Smooth muscle cell (in vitro differentiated cells): ENCODE measurements around the gene CARS1. TPM values are rescaled to one million over a fixed set of nuclear protein-coding genes. Genes with fewer than 3 reads are reported as not detected.

Experiments
- DNase-seq: peaks from one replicate; lab custom pipeline; 2025; ENCODE audit not compliant: unreplicated experiment; lab: John Stamatoyannopoulos, UW
- H2AFZ ChIP-seq: fragments of 200-600 bp; sonication (generic); 2 replicates; pipeline ENCODE4 v1.6.0; 2016; ENCODE audit warnings: antibody characterized with exemption, low read depth, mild to moderate bottlenecking
- H3F3A ChIP-seq: fragments of 200-600 bp; sonication (generic); 2 replicates; pipeline ENCODE4 v1.6.0; 2017; ENCODE audit warnings: antibody characterized with exemption, low read depth
- H3K27ac ChIP-seq: fragments of 200-600 bp; sonication (generic); 2 replicates; pipeline ENCODE4 v1.5.1; 2016; ENCODE audit warnings: low read depth, mild to moderate bottlenecking
- H3K27me3 ChIP-seq: fragments of 200-600 bp; sonication (generic); 2 replicates; pipeline ENCODE4 v1.6.1; 2016; ENCODE audit warnings: low read depth, mild to moderate bottlenecking
- H3K36me3 ChIP-seq: fragments of 200-600 bp; sonication (generic); 2 replicates; pipeline ENCODE4 v1.5.1; 2016; ENCODE audit warnings: low read depth
- H3K4me1 ChIP-seq: fragments of 200-600 bp; sonication (generic); 2 replicates; pipeline ENCODE4 v1.5.1; 2016; ENCODE audit warnings: low read depth
- H3K4me2 ChIP-seq: fragments of 200-600 bp; sonication (generic); 2 replicates; pipeline ENCODE4 v1.6.0; 2016; ENCODE audit warnings: mild to moderate bottlenecking
- H3K4me3 ChIP-seq: fragments of 200-600 bp; sonication (generic); 2 replicates; pipeline ENCODE4 v1.5.1; 2016; ENCODE audit warnings: mild to moderate bottlenecking
- H3K79me2 ChIP-seq: fragments of 200-600 bp; sonication (generic); 2 replicates; pipeline ENCODE4 v1.6.0; 2016; ENCODE audit warnings: low read depth, mild to moderate bottlenecking
- H3K9ac ChIP-seq: fragments of 200-600 bp; sonication (generic); 2 replicates; pipeline ENCODE4 v1.6.0; 2016; ENCODE audit warnings: low read depth
- H3K9me3 ChIP-seq: fragments of 200-600 bp; sonication (generic); replicated peaks from 2 replicates; pipeline ENCODE4 v1.5.1; 2016; ENCODE audit warnings: low read depth
- H4K20me1 ChIP-seq: fragments of 200-600 bp; sonication (generic); 2 replicates; pipeline ENCODE4 v1.6.0; 2016; ENCODE audit warnings: low read depth
- WGBS: methylation state at CpG from one replicate; pipeline ENCODE4 v1.1.7; 2016; ENCODE audit warnings: low lambda C conversion rate; 5-methylcytosine and 5-hydroxymethylcytosine counted together
- polyA plus RNA-seq: library from polyadenylated mRNA; unstranded; fragments of >200 nt; fragmentation: Nextera tagmentation; extraction: Ambion mirVana; gene quantifications from 2 replicates; pipeline ENCODE4 v1.2.1, GENCODE V29; 2016
- total RNA-seq: library from RNA; depleted of rRNA; stranded (reverse); fragments of >200 nt; gene quantifications from 2 replicates; pipeline ENCODE4 v1.2.3, GENCODE V29; 2014
- TF ChIP-seq, protein P1 (sequence below): fragments of 200-600 bp; sonication (generic); IDR thresholded peaks from 2 replicates; pipeline ENCODE4 v1.5.1; 2017; ENCODE audit warnings: borderline replicate concordance, mild to moderate bottlenecking, antibody characterized with exemption; ENCODE audit not compliant: insufficient read depth, poor library complexity, severe bottlenecking

Gene CARS1
- total and polyA plus RNA-seq, 2 experiments from 2014 or later, result 51.7 to 61.6 TPM

DNA sequence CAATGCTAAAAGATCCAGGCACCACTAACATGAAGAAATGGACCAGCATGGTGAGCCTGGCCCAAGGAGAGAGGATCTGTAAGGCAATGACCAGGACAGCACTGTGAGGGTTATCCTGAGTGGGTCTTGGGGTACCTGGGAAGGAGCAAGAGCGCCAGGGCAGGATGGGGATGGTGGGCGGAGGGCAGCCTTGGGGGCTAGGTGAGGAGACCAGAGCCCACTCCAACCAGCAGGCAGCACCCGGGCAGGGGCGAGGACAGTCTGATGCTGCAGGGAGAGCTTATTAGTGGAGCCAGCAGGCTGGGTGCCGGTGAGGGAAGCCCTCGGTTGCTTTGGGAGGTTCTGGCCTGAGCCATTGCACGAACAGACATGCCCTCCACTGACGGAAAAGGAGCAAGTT is 54.4 kb downstream of the CARS1 start:
- TF ChIP-seq, protein P1, sequence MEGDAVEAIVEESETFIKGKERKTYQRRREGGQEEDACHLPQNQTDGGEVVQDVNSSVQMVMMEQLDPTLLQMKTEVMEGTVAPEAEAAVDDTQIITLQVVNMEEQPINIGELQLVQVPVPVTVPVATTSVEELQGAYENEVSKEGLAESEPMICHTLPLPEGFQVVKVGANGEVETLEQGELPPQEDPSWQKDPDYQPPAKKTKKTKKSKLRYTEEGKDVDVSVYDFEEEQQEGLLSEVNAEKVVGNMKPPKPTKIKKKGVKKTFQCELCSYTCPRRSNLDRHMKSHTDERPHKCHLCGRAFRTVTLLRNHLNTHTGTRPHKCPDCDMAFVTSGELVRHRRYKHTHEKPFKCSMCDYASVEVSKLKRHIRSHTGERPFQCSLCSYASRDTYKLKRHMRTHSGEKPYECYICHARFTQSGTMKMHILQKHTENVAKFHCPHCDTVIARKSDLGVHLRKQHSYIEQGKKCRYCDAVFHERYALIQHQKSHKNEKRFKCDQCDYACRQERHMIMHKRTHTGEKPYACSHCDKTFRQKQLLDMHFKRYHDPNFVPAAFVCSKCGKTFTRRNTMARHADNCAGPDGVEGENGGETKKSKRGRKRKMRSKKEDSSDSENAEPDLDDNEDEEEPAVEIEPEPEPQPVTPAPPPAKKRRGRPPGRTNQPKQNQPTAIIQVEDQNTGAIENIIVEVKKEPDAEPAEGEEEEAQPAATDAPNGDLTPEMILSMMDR, result no peak
- Histone ChIP-seq H3K9ac (no peak overlapping the region), H3K4me2 (no peak overlapping the region), H3K27ac (no peak overlapping the region), H3K4me1 (peaks cover 8% of the 10 kb centered on the region), H3K36me3 (no peaks in the 10 kb centered on the region), H2AFZ (no peak overlapping the region), H4K20me1 (no peaks in the 10 kb centered on the region), H3K79me2 (no peaks in the 10 kb centered on the region), H3K9me3 (no peaks in the 10 kb centered on the region), H3F3A (no peaks in the 10 kb centered on the region), H3K27me3 (no peaks in the 10 kb centered on the region), H3K4me3 (no peak overlapping the region)
- no peak for DNase-seq
- 93% methylated on average over 8 of the region's 8 CpGs for WGBS

DNA sequence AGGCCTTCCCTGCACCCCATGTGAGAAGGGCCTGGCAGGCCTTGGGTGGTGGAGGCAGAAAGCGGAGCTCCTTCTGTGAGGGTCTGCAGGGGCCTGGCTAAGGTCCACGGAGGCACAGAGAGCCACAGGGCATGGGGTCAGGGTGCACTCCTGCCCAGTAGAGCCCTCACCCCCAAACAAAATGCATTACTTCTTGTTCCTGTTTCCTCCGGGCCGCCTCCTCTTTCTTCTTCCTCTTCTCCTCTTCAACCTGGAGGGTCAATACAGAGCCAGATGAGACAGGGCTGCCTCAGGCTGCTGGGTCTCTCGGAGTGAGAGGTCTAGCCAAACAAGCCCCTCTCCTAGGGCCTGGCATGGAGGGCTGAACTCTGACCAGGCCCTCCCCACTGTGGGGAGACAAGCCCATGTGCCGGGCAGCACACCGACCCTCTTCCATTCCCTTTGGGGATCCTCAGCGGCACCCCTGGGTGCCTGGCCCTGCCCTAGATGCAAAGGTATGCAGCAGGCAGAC is 54.8 kb downstream of the CARS1 start:
- Histone ChIP-seq H3K27me3 (no peaks in the 10 kb centered on the region), H3K4me1 (peaks cover 8% of the 10 kb centered on the region), H3K79me2 (no peaks in the 10 kb centered on the region), H4K20me1 (no peaks in the 10 kb centered on the region), H3K36me3 (no peaks in the 10 kb centered on the region), H3K27ac (no peak overlapping the region), H3F3A (no peaks in the 10 kb centered on the region), H3K4me3 (no peak overlapping the region), H3K9me3 (no peaks in the 10 kb centered on the region), H3K9ac (no peak overlapping the region), H2AFZ (no peak overlapping the region), H3K4me2 (no peak overlapping the region)
- TF ChIP-seq, protein P1, result no peak
- no peak for DNase-seq
- 98% methylated on average over 8 of the region's 8 CpGs for WGBS

DNA sequence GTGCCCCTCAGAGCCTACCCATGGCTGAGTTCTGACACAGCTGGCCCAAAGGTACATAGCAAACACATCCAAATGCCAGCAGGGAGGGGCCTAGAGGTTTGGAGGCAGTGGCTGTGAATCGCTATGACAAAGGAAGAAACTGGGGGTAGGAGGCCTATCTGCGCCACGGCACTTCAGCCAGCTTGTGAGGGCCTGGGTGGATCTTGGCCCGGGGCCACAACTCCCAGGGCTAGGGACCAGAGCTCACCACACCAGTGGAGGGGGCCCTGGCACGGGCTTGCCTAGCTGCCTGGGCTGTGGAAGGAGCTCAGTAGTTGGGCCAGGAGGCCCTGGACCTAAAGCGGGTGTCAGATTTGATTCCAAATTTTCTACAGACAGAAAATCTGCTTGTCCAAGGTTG is 55.7 kb downstream of the CARS1 start:
- TF ChIP-seq, protein P1, result no peak
- Histone ChIP-seq H3K36me3 (no peaks in the 10 kb centered on the region), H4K20me1 (no peaks in the 10 kb centered on the region), H3K9ac (no peak overlapping the region), H3K9me3 (no peaks in the 10 kb centered on the region), H3K4me1 (peaks cover 8% of the 10 kb centered on the region), H3K4me3 (no peak overlapping the region), H3K27me3 (no peaks in the 10 kb centered on the region), H3K4me2 (no peak overlapping the region), H3K79me2 (no peaks in the 10 kb centered on the region), H2AFZ (no peak overlapping the region), H3F3A (no peaks in the 10 kb centered on the region), H3K27ac (no peak overlapping the region)
- WGBS, result 98% methylated on average over 6 of the region's 6 CpGs
- no peak for DNase-seq
